ENCODE results near the gene PRKAA1.

DNA sequence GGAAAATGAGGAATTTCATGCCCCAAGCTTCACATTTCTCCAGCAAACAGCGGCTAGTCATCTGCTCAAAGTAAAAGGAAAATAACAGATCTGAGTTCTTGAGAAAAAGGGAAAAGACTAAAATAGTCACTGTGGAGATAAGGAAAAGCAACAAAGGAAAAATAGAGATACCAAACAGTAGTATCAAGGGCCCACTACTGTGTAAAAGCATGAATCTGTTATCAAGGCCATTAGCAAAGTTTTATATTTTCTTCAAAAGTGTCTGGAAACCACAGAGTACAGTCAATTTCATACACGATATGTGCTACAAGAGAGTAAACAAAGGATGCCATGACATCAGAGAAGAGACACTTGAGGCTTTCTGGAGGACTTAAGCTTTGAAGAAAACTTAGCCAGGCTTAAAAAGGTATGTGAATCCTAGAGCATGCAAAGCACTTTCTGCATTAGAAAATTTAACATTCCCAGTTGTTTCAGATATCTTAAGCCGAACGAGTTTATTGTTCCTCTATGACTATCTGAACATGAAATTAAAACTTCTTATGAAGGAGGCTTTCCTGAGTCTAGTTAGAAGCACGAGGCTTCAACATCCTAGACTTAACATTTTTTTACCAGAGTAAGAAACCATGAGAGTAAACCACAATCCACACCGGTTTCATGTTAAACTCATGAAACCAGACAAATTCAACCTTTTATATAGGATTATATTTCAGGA lies 43.6 kb downstream of the PRKAA1 start:
- TF ChIP-seq, protein P1, sequence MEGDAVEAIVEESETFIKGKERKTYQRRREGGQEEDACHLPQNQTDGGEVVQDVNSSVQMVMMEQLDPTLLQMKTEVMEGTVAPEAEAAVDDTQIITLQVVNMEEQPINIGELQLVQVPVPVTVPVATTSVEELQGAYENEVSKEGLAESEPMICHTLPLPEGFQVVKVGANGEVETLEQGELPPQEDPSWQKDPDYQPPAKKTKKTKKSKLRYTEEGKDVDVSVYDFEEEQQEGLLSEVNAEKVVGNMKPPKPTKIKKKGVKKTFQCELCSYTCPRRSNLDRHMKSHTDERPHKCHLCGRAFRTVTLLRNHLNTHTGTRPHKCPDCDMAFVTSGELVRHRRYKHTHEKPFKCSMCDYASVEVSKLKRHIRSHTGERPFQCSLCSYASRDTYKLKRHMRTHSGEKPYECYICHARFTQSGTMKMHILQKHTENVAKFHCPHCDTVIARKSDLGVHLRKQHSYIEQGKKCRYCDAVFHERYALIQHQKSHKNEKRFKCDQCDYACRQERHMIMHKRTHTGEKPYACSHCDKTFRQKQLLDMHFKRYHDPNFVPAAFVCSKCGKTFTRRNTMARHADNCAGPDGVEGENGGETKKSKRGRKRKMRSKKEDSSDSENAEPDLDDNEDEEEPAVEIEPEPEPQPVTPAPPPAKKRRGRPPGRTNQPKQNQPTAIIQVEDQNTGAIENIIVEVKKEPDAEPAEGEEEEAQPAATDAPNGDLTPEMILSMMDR (IDR thresholded peaks at IDR 0.05; ENCODE audit: borderline replicate concordance, extremely low read depth, low read length, poor library complexity, severe bottlenecking) = no peak
- no peak for TF ChIP-seq EZH2 (IDR thresholded peaks at IDR 0.05; ENCODE audit: borderline replicate concordance, low read depth, low read length, severe bottlenecking)
